ENCODE data around the gene HDAC9.
"Not testable (repeated sequence)": the region's sequence is repeated elsewhere in the genome, so short reads cannot be mapped to it uniquely, and the experiment has no call there.

The HDAC9 gene

GRCh38 chr7:18727115-18727870 is 231.7 kb downstream of the HDAC9 start:
- no peak for DNase-seq (ENCODE audit: low spot score)

- not testable (repeated sequence) for DNase-seq (ENCODE audit: low spot score)
Observed at GRCh38 chr7:18736012-18736411, 240.5 kb downstream of the HDAC9 start.

GRCh38 chr7:18740579-18740988 is 245.0 kb downstream of the HDAC9 start:
- DNase-seq (ENCODE audit: low spot score): no peak

GRCh38 chr7:18753972-18754610 is 258.5 kb downstream of the HDAC9 start:
- no peak for DNase-seq (ENCODE audit: low spot score)

GRCh38 chr7:18754766-18755165 is 259.2 kb downstream of the HDAC9 start:
- no peak for DNase-seq (ENCODE audit: low spot score)

GRCh38 chr7:18755793-18756192 is 260.2 kb downstream of the HDAC9 start:
- no peak for DNase-seq (ENCODE audit: low spot score)

GRCh38 chr7:18756378-18757050 is 261.0 kb downstream of the HDAC9 start:
- DNase-seq (ENCODE audit: low spot score): no peak

- DNase-seq (ENCODE audit: low spot score): no peak
Observed at GRCh38 chr7:18760046-18760445, 264.5 kb downstream of the HDAC9 start.

- DNase-seq (ENCODE audit: low spot score): no peak
Observed at GRCh38 chr7:18760631-18761445, 265.3 kb downstream of the HDAC9 start.

GRCh38 chr7:18762189-18762588 is 266.6 kb downstream of the HDAC9 start:
- DNase-seq (ENCODE audit: low spot score): no peak

- no peak for DNase-seq (ENCODE audit: low spot score)
Observed at GRCh38 chr7:18768256-18768655, 272.7 kb downstream of the HDAC9 start.

GRCh38 chr7:18770154-18770811 is 274.7 kb downstream of the HDAC9 start:
- no peak for DNase-seq (ENCODE audit: low spot score)

GRCh38 chr7:18770822-18771221 is 275.3 kb downstream of the HDAC9 start:
- DNase-seq (ENCODE audit: low spot score): no peak

- no peak for DNase-seq (ENCODE audit: low spot score)
Observed at GRCh38 chr7:18771834-18772566, 276.5 kb downstream of the HDAC9 start.

- DNase-seq (ENCODE audit: low spot score): no peak
Observed at GRCh38 chr7:18772567-18772965, 277.0 kb downstream of the HDAC9 start.

GRCh38 chr7:18777314-18777713 is 281.8 kb downstream of the HDAC9 start:
- no peak for DNase-seq (ENCODE audit: low spot score)

- no peak for DNase-seq (ENCODE audit: low spot score)
Observed at GRCh38 chr7:18778594-18778993, 283.0 kb downstream of the HDAC9 start.

GRCh38 chr7:18780266-18780665 is 284.7 kb downstream of the HDAC9 start:
- no peak for DNase-seq (ENCODE audit: low spot score)

GRCh38 chr7:18780938-18781337 is 285.4 kb downstream of the HDAC9 start:
- no peak for DNase-seq (ENCODE audit: low spot score)

- DNase-seq (ENCODE audit: low spot score): no peak
Observed at GRCh38 chr7:18786196-18786727, 290.7 kb downstream of the HDAC9 start.

GRCh38 chr7:18786796-18787195 is 291.2 kb downstream of the HDAC9 start:
- no peak for DNase-seq (ENCODE audit: low spot score)

Measured in cerebellar cortex (tissue), 1 donor.